ENCODE measurements around the gene GPATCH8. TPM values are rescaled to one million over a fixed set of nuclear protein-coding genes. Genes with fewer than 3 reads are reported as not detected.

Gene GPATCH8
- total RNA-seq, 4 donors from 2014 or later, result 39.6 to 91.6 (median 48.3) TPM

DNA sequence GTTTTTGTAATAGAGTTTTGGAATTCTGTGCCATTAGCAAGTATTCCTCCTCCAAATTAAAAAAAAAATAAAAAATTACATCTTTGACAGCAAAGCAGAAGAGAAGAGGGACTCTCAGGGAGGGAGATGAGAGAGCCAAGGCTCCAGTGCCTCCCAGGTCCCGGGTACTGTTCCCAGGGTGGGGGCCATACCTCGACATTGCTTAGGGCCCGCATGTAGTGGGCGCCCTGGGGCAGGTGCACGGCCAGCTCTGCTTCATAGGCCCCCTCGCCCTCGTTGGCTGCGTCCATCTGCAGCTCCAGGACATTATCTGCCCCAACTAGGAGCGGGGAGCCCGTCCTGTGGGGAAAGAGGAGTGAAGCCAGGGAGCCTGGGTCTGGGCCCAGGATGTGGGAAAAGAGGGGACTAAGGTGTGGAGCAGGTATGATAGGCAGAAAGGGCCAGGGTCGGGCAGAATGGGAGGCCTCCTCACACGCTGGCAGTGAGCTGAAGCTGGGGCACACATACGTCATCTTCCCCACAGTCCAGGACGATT, 125.0 kb downstream of the GPATCH8 start:
- no peaks in the 10 kb centered on the region for H3K27me3 ChIP-seq
- peaks cover 0 to 4% (median 0%) of the 10 kb centered on the region in 4 donors for H3K4me1 ChIP-seq
- no peak overlapping the region for H3K4me3 ChIP-seq
- DNase-seq, result no peak
- H3K27ac ChIP-seq, result no peak overlapping the region
- no peaks in the 10 kb centered on the region for H3K9me3 ChIP-seq
- TF ChIP-seq POLR2A (IDR thresholded peaks at IDR 0.05), result no peak
- TF ChIP-seq, protein P1, sequence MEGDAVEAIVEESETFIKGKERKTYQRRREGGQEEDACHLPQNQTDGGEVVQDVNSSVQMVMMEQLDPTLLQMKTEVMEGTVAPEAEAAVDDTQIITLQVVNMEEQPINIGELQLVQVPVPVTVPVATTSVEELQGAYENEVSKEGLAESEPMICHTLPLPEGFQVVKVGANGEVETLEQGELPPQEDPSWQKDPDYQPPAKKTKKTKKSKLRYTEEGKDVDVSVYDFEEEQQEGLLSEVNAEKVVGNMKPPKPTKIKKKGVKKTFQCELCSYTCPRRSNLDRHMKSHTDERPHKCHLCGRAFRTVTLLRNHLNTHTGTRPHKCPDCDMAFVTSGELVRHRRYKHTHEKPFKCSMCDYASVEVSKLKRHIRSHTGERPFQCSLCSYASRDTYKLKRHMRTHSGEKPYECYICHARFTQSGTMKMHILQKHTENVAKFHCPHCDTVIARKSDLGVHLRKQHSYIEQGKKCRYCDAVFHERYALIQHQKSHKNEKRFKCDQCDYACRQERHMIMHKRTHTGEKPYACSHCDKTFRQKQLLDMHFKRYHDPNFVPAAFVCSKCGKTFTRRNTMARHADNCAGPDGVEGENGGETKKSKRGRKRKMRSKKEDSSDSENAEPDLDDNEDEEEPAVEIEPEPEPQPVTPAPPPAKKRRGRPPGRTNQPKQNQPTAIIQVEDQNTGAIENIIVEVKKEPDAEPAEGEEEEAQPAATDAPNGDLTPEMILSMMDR (IDR thresholded peaks at IDR 0.05), result no peak
- no peaks in the 10 kb centered on the region for H3K36me3 ChIP-seq

DNA sequence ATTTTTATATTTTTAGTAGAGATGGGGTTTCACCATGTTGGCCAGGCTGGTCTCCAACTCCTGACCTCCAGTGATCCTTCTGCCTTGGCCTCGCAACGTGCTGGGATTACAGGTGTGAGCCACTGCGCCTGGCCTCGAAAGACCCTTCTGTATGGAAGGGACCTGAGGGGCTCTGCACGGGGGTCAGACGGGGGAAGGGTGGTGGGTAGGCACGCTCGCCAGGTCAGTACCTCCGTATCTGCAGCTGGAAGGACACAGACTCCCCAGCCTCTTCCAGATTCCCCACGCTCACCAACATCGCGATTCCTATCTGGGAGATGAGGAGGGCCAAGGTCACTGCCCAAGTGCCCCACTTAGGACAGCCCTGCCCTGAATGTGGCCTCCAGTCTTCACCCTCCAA, 126.4 kb downstream of the GPATCH8 start:
- Histone ChIP-seq H3K9me3 (no peaks in the 10 kb centered on the region), H3K4me3 (no peak overlapping the region), H3K27me3 (no peaks in the 10 kb centered on the region), H3K27ac (no peak overlapping the region), H3K4me1 (peaks cover 0 to 4% (median 0%) of the 10 kb centered on the region in 4 donors), H3K36me3 (no peaks in the 10 kb centered on the region)
- TF ChIP-seq, protein P1 (IDR thresholded peaks at IDR 0.05), result no peak
- TF ChIP-seq POLR2A (IDR thresholded peaks at IDR 0.05), result no peak
- no peak for DNase-seq

DNA sequence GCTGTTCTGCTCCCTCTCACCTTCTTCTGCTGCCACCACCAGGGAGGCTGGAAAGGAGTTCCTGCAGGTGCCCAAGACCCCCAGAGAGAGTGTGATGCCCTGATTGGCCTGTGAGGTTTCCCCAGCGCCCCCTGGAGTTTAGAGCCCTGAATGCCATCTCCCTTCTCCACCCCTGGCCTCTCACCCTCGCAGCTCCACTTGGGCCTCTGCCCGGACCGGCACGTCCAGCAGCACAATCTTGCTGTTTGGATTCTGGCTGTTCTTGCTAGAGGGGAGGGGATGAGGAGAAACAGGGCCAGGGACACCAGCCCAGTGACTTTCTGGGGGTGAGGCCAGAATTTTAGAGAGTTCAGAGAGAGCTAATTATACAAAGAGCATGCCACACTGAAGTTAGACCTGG, 127.1 kb downstream of the GPATCH8 start:
- no peak overlapping the region for H3K4me3 ChIP-seq
- no peaks in the 10 kb centered on the region for H3K36me3 ChIP-seq
- H3K27ac ChIP-seq, result no peak overlapping the region
- H3K9me3 ChIP-seq, result no peaks in the 10 kb centered on the region
- no peaks in the 10 kb centered on the region for H3K27me3 ChIP-seq
- TF ChIP-seq POLR2A (IDR thresholded peaks at IDR 0.05), result no peak
- TF ChIP-seq, protein P1 (IDR thresholded peaks at IDR 0.05), result peak in 3 of 6 experiments; percentile 20 to 24 (median 23)
- peaks cover 0 to 4% (median 0%) of the 10 kb centered on the region in 4 donors for H3K4me1 ChIP-seq
- peak in 1 of 3 donors; percentile 43 for DNase-seq

DNA sequence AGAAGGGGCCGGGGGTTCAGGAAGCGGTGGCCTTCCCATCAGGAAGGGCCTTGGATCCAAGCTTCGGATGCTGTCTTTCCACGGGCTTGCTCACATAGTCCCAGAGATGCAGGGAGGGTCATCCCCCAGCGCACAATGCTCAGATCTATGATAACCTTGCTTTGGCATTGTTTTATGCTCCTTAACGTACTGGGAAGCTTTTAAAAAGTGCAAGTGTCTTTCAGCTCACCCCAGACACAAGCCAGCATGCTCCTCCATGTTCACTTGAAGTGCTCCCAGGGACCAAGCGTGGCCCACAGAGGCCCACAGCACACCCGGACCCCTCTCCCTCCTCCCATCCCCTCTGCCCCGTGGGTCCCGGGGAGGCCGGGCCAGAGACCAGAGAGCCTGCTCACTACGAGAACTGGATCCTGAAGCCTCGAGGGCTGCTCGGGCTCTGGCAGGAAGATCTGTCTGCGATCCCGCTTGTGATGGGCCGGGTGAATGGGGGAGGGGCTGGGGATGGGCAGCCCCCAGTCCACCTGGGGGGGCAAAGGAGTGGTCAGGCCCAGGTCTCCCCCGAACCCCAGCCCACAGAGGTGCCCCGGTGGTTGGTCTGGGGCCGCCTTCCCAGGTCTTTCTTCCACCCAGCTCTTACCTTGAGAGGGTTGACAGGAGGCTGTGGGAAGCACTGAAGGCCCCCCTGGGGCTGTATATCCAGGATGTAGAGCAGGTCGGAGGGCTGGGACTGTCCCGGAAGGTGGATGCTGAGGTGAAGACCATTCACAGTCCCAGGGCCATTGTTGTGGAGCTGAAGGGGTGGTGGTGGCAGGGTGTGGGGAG, 127.8 kb downstream of the GPATCH8 start:
- H3K9me3 ChIP-seq, result no peaks in the 10 kb centered on the region
- TF ChIP-seq, protein P1 (IDR thresholded peaks at IDR 0.05), result no peak
- TF ChIP-seq POLR2A (IDR thresholded peaks at IDR 0.05), result no peak
- DNase-seq, result no peak

DNA sequence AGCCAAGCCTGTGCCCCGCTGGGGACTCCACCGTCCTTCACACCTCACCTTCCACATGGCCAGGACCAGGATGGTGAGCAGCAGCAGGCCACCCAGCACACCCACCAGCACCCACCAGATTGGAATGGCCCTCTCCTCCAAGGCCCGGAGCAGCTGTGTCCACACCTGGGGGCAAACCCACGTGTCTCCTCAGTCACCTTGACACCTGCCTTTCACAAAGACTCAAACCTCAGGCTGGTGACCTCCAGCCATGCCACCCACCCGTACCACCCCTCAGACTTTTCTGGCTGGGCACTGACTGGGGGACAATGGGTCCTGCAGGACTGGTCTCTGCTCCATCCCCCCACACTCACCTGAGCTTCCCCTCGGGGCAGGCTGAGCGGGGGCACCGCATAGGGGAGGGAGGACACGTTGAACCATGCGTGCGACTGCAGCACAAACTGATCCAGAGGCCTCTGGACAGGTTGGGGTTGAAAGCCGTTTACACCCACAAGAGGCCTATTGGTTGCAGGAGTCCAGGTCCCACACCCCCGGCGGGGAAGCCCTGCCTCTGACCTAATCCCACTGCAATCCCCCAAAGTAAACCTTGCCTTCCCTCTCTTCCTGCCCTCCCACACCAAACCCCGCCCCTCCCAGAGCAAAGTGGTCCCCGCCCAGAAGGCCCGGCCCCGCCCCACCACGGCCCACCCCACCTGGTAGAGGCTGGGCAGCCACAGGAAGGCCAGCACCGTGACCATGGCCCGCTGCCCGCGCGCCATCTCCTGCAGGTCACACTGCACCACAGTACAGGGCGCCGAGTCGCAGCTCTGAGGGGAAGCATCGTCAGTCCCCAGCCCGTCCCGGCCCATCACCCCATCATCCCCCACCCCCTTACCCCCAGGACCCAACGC, 128.7 kb downstream of the GPATCH8 start:
- TF ChIP-seq POLR2A (IDR thresholded peaks at IDR 0.05), result no peak
- TF ChIP-seq, protein P1 (IDR thresholded peaks at IDR 0.05), result no peak
- Histone ChIP-seq H3K27ac (no peak overlapping the region), H3K27me3 (no peaks in the 10 kb centered on the region), H3K9me3 (no peaks in the 10 kb centered on the region), H3K36me3 (no peaks in the 10 kb centered on the region), H3K4me3 (no peak overlapping the region), H3K4me1 (peaks cover 0 to 4% (median 0%) of the 10 kb centered on the region in 4 donors)
- no peak for DNase-seq

More for the DNA sequence above, 127.8 kb downstream of the GPATCH8 start:
- Histone ChIP-seq H3K36me3 (no peaks in the 10 kb centered on the region), H3K4me3 (no peak overlapping the region), H3K4me1 (peaks cover 0 to 4% (median 0%) of the 10 kb centered on the region in 4 donors), H3K27ac (no peak overlapping the region), H3K27me3 (no peaks in the 10 kb centered on the region)

All from Peyer's patch (tissue), 4 donors.